Activated naive CD8-positive, alpha-beta T cell treated with anti-CD3 and anti-CD28 coated beads, Interleukin-2, amount 10 ng/mL, durations not matched to agents 7 days and 5 days (primary cell): ENCODE results near the gene C4BPA. TPM values are rescaled to one million over a fixed set of nuclear protein-coding genes. Genes with fewer than 3 reads are reported as not detected.

Experiments used
- ATAC-seq: fragments of 150-1000 bp; cut with Tn5 transposase; one replicate; pipeline ENCODE4 v1.10.0; 2021; ENCODE audit warnings: low read depth, moderate library complexity
- POLR2A ChIA-PET: fragments of 350-600 bp; sonication (Branson Sonifier 250); formaldehyde crosslinking; loops from one replicate; lab custom pipeline; 2021; ENCODE audit warnings: antibody characterized with exemption; lab: Charles Lee
- DNase-seq: peaks from one replicate; pipeline ENCODE4 v3.0.0; 2021
- H3K27ac Mint-ChIP-seq: one replicate; pipeline ENCODE4 v1.8.0; 2022; ENCODE audit warnings: mild to moderate bottlenecking, mixed read lengths
- H3K27me3 Mint-ChIP-seq: one replicate; pipeline ENCODE4 v1.8.0; 2022; ENCODE audit warnings: mild to moderate bottlenecking, moderate library complexity, mixed read lengths
- H3K36me3 Mint-ChIP-seq: one replicate; pipeline ENCODE4 v1.8.0; 2021; ENCODE audit warnings: mild to moderate bottlenecking, mixed read lengths
- H3K4me1 Mint-ChIP-seq: one replicate; pipeline ENCODE4 v1.8.0; 2021; ENCODE audit warnings: mixed read lengths
- H3K4me3 Mint-ChIP-seq: one replicate; pipeline ENCODE4 v1.8.0; 2022; ENCODE audit warnings: mild to moderate bottlenecking, moderate library complexity, mixed read lengths
- H3K9me3 Mint-ChIP-seq: one replicate; pipeline ENCODE4 v1.8.0; 2021; ENCODE audit warnings: mixed read lengths
- total RNA-seq, 2 experiments: library from RNA; stranded (reverse); gene quantifications; one replicate each; pipeline ENCODE4 v1.2.3, GENCODE V29; 2021

The C4BPA gene
- total RNA-seq, 2 experiments from 2014 or later: not detected

- Mint-ChIP-seq H3K27me3 (peaks cover 2% of the 10 kb centered on the region), H3K27ac (no peak overlapping the region)
These were observed 41.5 kb downstream of the C4BPA start for GRCh38 chr1:207145401-207146058.

GRCh38 chr1:207151920-207152319 is 47.9 kb downstream of the C4BPA start:
- no peak overlapping the region for H3K4me3 Mint-ChIP-seq
- DNase-seq (no peak), ATAC-seq (no peak)
- POLR2A ChIA-PET: no interaction called here
- peaks cover 5% of the 10 kb centered on the region for H3K36me3 Mint-ChIP-seq
- peaks cover 7% of the 10 kb centered on the region for H3K9me3 Mint-ChIP-seq
- no peaks in the 10 kb centered on the region for H3K4me1 Mint-ChIP-seq
- H3K27me3 Mint-ChIP-seq: no peaks in the 10 kb centered on the region
- no peak overlapping the region for H3K27ac Mint-ChIP-seq

More at GRCh38 chr1:207145401-207146058, 41.5 kb downstream of the C4BPA start:
- H3K36me3 Mint-ChIP-seq: peaks cover 2% of the 10 kb centered on the region
- no peaks in the 10 kb centered on the region for H3K4me1 Mint-ChIP-seq
- no peak overlapping the region for H3K4me3 Mint-ChIP-seq
- no peak for ATAC-seq
- no peak for DNase-seq
- POLR2A ChIA-PET: no interaction called here
- peaks cover 4% of the 10 kb centered on the region for H3K9me3 Mint-ChIP-seq

GRCh38 chr1:207152792-207153468 is 48.9 kb downstream of the C4BPA start:
- POLR2A ChIA-PET: no interaction called here
- ATAC-seq: no peak

GRCh38 chr1:207155028-207155427 is 51.0 kb downstream of the C4BPA start:
- no peak overlapping the region for H3K27ac Mint-ChIP-seq
- H3K36me3 Mint-ChIP-seq: peaks cover 5% of the 10 kb centered on the region
- H3K9me3 Mint-ChIP-seq: peaks cover 9% of the 10 kb centered on the region
- H3K4me3 Mint-ChIP-seq: no peak overlapping the region
- DNase-seq: no peak
- peaks cover 4% of the 10 kb centered on the region for H3K27me3 Mint-ChIP-seq
- POLR2A ChIA-PET: no interaction called here
- no peak for ATAC-seq
- H3K4me1 Mint-ChIP-seq: no peaks in the 10 kb centered on the region

More at GRCh38 chr1:207152792-207153468, 48.9 kb downstream of the C4BPA start:
- H3K27ac Mint-ChIP-seq: no peak overlapping the region
- H3K4me3 Mint-ChIP-seq: no peak overlapping the region
- peaks cover 2% of the 10 kb centered on the region for H3K27me3 Mint-ChIP-seq
- no peak for DNase-seq
- H3K4me1 Mint-ChIP-seq: no peaks in the 10 kb centered on the region
- H3K9me3 Mint-ChIP-seq: peaks cover 7% of the 10 kb centered on the region
- H3K36me3 Mint-ChIP-seq: peaks cover 5% of the 10 kb centered on the region

GRCh38 chr1:207156095-207156494 is 52.1 kb downstream of the C4BPA start:
- ATAC-seq (no peak), DNase-seq (no peak)
- H3K4me3 Mint-ChIP-seq: no peak overlapping the region
- H3K27me3 Mint-ChIP-seq: peaks cover 4% of the 10 kb centered on the region
- no peak overlapping the region for H3K27ac Mint-ChIP-seq
- POLR2A ChIA-PET: no interaction called here
- peaks cover 5% of the 10 kb centered on the region for H3K36me3 Mint-ChIP-seq
- H3K9me3 Mint-ChIP-seq: peaks cover 7% of the 10 kb centered on the region
- H3K4me1 Mint-ChIP-seq: no peaks in the 10 kb centered on the region

- POLR2A ChIA-PET: no interaction called here
- Mint-ChIP-seq H3K4me3 (no peak overlapping the region), H3K27ac (no peak overlapping the region), H3K4me1 (no peaks in the 10 kb centered on the region), H3K9me3 (peaks cover 5% of the 10 kb centered on the region), H3K36me3 (peaks cover 2% of the 10 kb centered on the region), H3K27me3 (peaks cover 4% of the 10 kb centered on the region)
- DNase-seq: no peak
- no peak for ATAC-seq
These were observed 52.8 kb downstream of the C4BPA start for GRCh38 chr1:207156826-207157225.

GRCh38 chr1:207164086-207164485 is 60.1 kb downstream of the C4BPA start:
- ATAC-seq (no peak), DNase-seq (no peak)
- Mint-ChIP-seq H3K9me3 (peaks cover 12% of the 10 kb centered on the region), H3K4me1 (no peaks in the 10 kb centered on the region), H3K27me3 (no peaks in the 10 kb centered on the region), H3K27ac (no peak overlapping the region), H3K4me3 (no peak overlapping the region), H3K36me3 (peaks cover 1% of the 10 kb centered on the region)
- POLR2A ChIA-PET: no interaction called here

- ATAC-seq (no peak), DNase-seq (no peak)
- POLR2A ChIA-PET: no interaction called here
- no peak overlapping the region for H3K4me3 Mint-ChIP-seq
- H3K4me1 Mint-ChIP-seq: peaks cover 8% of the 10 kb centered on the region
- H3K27ac Mint-ChIP-seq: no peak overlapping the region
- peaks cover 6% of the 10 kb centered on the region for H3K9me3 Mint-ChIP-seq
- no peaks in the 10 kb centered on the region for H3K27me3 Mint-ChIP-seq
- peaks cover 8% of the 10 kb centered on the region for H3K36me3 Mint-ChIP-seq
These were observed 68.3 kb downstream of the C4BPA start for GRCh38 chr1:207172321-207172720.

- ATAC-seq: no peak
- no peak overlapping the region for H3K27ac Mint-ChIP-seq
- DNase-seq: no peak
- H3K4me3 Mint-ChIP-seq: no peak overlapping the region
- H3K9me3 Mint-ChIP-seq: peaks cover 6% of the 10 kb centered on the region
- POLR2A ChIA-PET: no interaction called here
- H3K36me3 Mint-ChIP-seq: peaks cover 8% of the 10 kb centered on the region
- peaks cover 8% of the 10 kb centered on the region for H3K4me1 Mint-ChIP-seq
- no peaks in the 10 kb centered on the region for H3K27me3 Mint-ChIP-seq
These were observed 68.9 kb downstream of the C4BPA start for GRCh38 chr1:207172885-207173284.

GRCh38 chr1:207173396-207173795 is 69.4 kb downstream of the C4BPA start:
- peaks cover 6% of the 10 kb centered on the region for H3K9me3 Mint-ChIP-seq
- POLR2A ChIA-PET: no interaction called here
- ATAC-seq (no peak), DNase-seq (no peak)
- H3K27ac Mint-ChIP-seq: no peak overlapping the region
- peaks cover 8% of the 10 kb centered on the region for H3K4me1 Mint-ChIP-seq
- no peak overlapping the region for H3K4me3 Mint-ChIP-seq
- H3K27me3 Mint-ChIP-seq: no peaks in the 10 kb centered on the region
- peaks cover 8% of the 10 kb centered on the region for H3K36me3 Mint-ChIP-seq

GRCh38 chr1:207174913-207175312 is 70.9 kb downstream of the C4BPA start:
- Mint-ChIP-seq H3K4me1 (peaks cover 8% of the 10 kb centered on the region), H3K27ac (no peak overlapping the region), H3K36me3 (peaks cover 6% of the 10 kb centered on the region), H3K9me3 (peaks cover 2% of the 10 kb centered on the region), H3K4me3 (no peak overlapping the region), H3K27me3 (peaks cover 4% of the 10 kb centered on the region)
- POLR2A ChIA-PET: no interaction called here
- DNase-seq (no peak), ATAC-seq (no peak)

- H3K4me3 Mint-ChIP-seq: no peak overlapping the region
These were observed 75.0 kb downstream of the C4BPA start for GRCh38 chr1:207179036-207179435.

GRCh38 chr1:207181847-207182246 is 77.8 kb downstream of the C4BPA start:
- Mint-ChIP-seq H3K27ac (no peak overlapping the region), H3K4me1 (no peaks in the 10 kb centered on the region), H3K27me3 (peaks cover 4% of the 10 kb centered on the region), H3K4me3 (no peak overlapping the region), H3K36me3 (peaks cover under 1% of the 10 kb centered on the region), H3K9me3 (peaks cover 1% of the 10 kb centered on the region)
- POLR2A ChIA-PET: no interaction called here
- ATAC-seq: no peak
- DNase-seq: no peak

More at GRCh38 chr1:207179036-207179435, 75.0 kb downstream of the C4BPA start:
- Mint-ChIP-seq H3K27ac (no peak overlapping the region), H3K27me3 (peaks cover 4% of the 10 kb centered on the region), H3K36me3 (peaks cover 3% of the 10 kb centered on the region), H3K9me3 (no peaks in the 10 kb centered on the region), H3K4me1 (no peaks in the 10 kb centered on the region)
- DNase-seq: no peak
- POLR2A ChIA-PET: no interaction called here
- no peak for ATAC-seq

GRCh38 chr1:207186503-207186902 is 82.5 kb downstream of the C4BPA start:
- DNase-seq (no peak), ATAC-seq (no peak)
- POLR2A ChIA-PET: no interaction called here
- Mint-ChIP-seq H3K27me3 (no peaks in the 10 kb centered on the region), H3K4me3 (no peak overlapping the region), H3K36me3 (peaks cover 1% of the 10 kb centered on the region), H3K27ac (no peak overlapping the region), H3K9me3 (peaks cover 5% of the 10 kb centered on the region), H3K4me1 (peaks cover 4% of the 10 kb centered on the region)
